DOHH2 (cell line): ENCODE measurements around the gene MRTFB.
"Not testable (repeated sequence)": the region's sequence is repeated elsewhere in the genome, so short reads cannot be mapped to it uniquely, and the experiment has no call there.

Source experiments
- H3F3A ChIP-seq: fragments of 200-600 bp; sonication (generic), shearing (Covaris generic); 2 replicates; pipeline ENCODE4 v1.6.0; 2016; ENCODE audit warnings: antibody characterized with exemption, mild to moderate bottlenecking; ENCODE audit not compliant: control insufficient read depth, insufficient read depth
- H3K27ac ChIP-seq: fragments of 200-600 bp; sonication (generic); 2 replicates; pipeline ENCODE4 v1.5.1; 2014; ENCODE audit warnings: low read depth, mild to moderate bottlenecking, low read length, moderate library complexity
- H3K27me3 ChIP-seq: fragments of 200-600 bp; sonication (generic); 2 replicates; pipeline ENCODE4 v1.6.1; 2014; ENCODE audit warnings: mild to moderate bottlenecking, low read length, mixed read lengths; ENCODE audit not compliant: control insufficient read depth
- H3K36me3 ChIP-seq: fragments of 200-600 bp; sonication (generic); 2 replicates; pipeline ENCODE4 v1.6.1; 2014; ENCODE audit warnings: mild to moderate bottlenecking, low read length, moderate library complexity, mixed read lengths; ENCODE audit not compliant: control insufficient read depth
- H3K4me1 ChIP-seq: fragments of 200-600 bp; sonication (generic); 2 replicates; pipeline ENCODE4 v1.6.1; 2014; ENCODE audit warnings: mild to moderate bottlenecking, low read length, mixed read lengths; ENCODE audit not compliant: control insufficient read depth
- H3K4me2 ChIP-seq: fragments of 200-600 bp; sonication (generic); 2 replicates; pipeline ENCODE4 v1.6.0; 2014; ENCODE audit warnings: mild to moderate bottlenecking, low read length, moderate library complexity
- H3K4me3 ChIP-seq: fragments of 200-600 bp; sonication (generic); 2 replicates; pipeline ENCODE4 v1.5.1; 2014; ENCODE audit warnings: mild to moderate bottlenecking, low read length, mixed read lengths
- H3K79me2 ChIP-seq: fragments of 200-600 bp; sonication (generic); 2 replicates; pipeline ENCODE4 v1.6.1; 2014; ENCODE audit warnings: mild to moderate bottlenecking, low read length, mixed read lengths; ENCODE audit not compliant: control insufficient read depth
- H3K9me2 ChIP-seq: fragments of 200-600 bp; sonication (generic); replicated peaks from 2 replicates; pipeline ENCODE4 v1.6.1; 2014; ENCODE audit warnings: mild to moderate bottlenecking, low read length, mixed read lengths; ENCODE audit not compliant: control insufficient read depth
- H3K9me3 ChIP-seq: fragments of 200-600 bp; sonication (generic); 2 replicates; pipeline ENCODE4 v1.6.1; 2014; ENCODE audit warnings: antibody characterized with exemption, low read length, mixed read lengths; ENCODE audit not compliant: control insufficient read depth, insufficient read depth
- H4K20me1 ChIP-seq: fragments of 200-600 bp; sonication (generic); 2 replicates; pipeline ENCODE4 v1.6.0; 2014; ENCODE audit warnings: low read depth, mild to moderate bottlenecking, antibody characterized with exemption, low read length, moderate library complexity; ENCODE audit not compliant: control insufficient read depth, insufficient read depth
- CTCF ChIP-seq: fragments of 200-600 bp; sonication (generic); IDR thresholded peaks from one replicate; pipeline ENCODE4 v1.5.1; 2014; ENCODE audit warnings: antibody characterized with exemption, mild to moderate bottlenecking, low read depth, low read length; ENCODE audit not compliant: poor library complexity, severe bottlenecking
- EZH2phosphoT487 ChIP-seq: fragments of 200-600 bp; sonication (generic); IDR thresholded peaks from 2 replicates; pipeline ENCODE4 v1.6.1; 2017; ENCODE audit warnings: borderline replicate concordance, mild to moderate bottlenecking, antibody characterized with exemption, low read length, moderate library complexity, mixed read lengths

The MRTFB gene

GRCh38 chr16:14119799-14120198 is 48.7 kb downstream of the MRTFB start:
- H3K4me1 ChIP-seq, result peaks cover 12% of the 10 kb centered on the region
- H3K79me2 ChIP-seq, result peaks cover 8% of the 10 kb centered on the region
- no peak overlapping the region for H3K4me2 ChIP-seq
- no peak for TF ChIP-seq CTCF
- TF ChIP-seq EZH2phosphoT487, result no peak
- H3F3A ChIP-seq, result peaks cover 4% of the 10 kb centered on the region; the same call in 1 of the 2 replicates
- H3K27ac ChIP-seq, result no peak overlapping the region
- no peaks in the 10 kb centered on the region for H3K9me2 ChIP-seq
- no peaks in the 10 kb centered on the region for H4K20me1 ChIP-seq
- no peaks in the 10 kb centered on the region for H3K9me3 ChIP-seq
- no peak overlapping the region for H3K4me3 ChIP-seq
- H3K27me3 ChIP-seq, result no peaks in the 10 kb centered on the region
- H3K36me3 ChIP-seq, result no peaks in the 10 kb centered on the region

- H3K27me3 ChIP-seq, result no peaks in the 10 kb centered on the region
- no peaks in the 10 kb centered on the region for H4K20me1 ChIP-seq
- H3K4me3 ChIP-seq, result no peak overlapping the region
- peaks cover 4% of the 10 kb centered on the region; the same call in 1 of the 2 replicates for H3F3A ChIP-seq
- peaks cover 14% of the 10 kb centered on the region for H3K79me2 ChIP-seq
- no peak for TF ChIP-seq CTCF
- no peak for TF ChIP-seq EZH2phosphoT487
- H3K9me3 ChIP-seq, result no peaks in the 10 kb centered on the region
- H3K4me1 ChIP-seq, result peaks cover 12% of the 10 kb centered on the region
- H3K4me2 ChIP-seq, result no peak overlapping the region
- H3K9me2 ChIP-seq, result no peaks in the 10 kb centered on the region
- no peaks in the 10 kb centered on the region for H3K36me3 ChIP-seq
- no peak overlapping the region for H3K27ac ChIP-seq
Observed at GRCh38 chr16:14120335-14120734, 49.2 kb downstream of the MRTFB start.

DNA sequence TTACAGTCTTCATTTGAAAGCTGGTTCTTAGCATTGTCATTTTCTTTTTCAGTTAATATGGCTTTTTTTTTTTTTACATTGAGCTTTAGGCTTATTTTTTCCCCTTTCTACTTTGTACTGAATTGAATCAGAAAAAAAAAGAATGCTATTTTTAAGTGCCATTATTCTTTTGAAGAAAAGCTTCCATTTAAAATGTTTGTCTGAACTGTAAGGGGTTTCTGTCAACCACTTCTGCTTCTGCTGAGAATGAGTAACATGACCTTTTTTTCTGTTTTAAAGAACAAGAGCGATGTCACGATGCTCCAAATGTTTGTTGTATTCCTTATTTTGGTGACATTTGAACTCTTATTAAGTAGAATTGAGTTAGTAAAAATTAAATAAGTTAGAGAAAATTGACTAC is 50.0 kb downstream of the MRTFB start:
- H3K27me3 ChIP-seq, result no peaks in the 10 kb centered on the region
- H3F3A ChIP-seq, result peaks cover 4% of the 10 kb centered on the region; the same call in 1 of the 2 replicates
- H3K9me3 ChIP-seq, result no peaks in the 10 kb centered on the region
- no peaks in the 10 kb centered on the region for H3K36me3 ChIP-seq
- H3K27ac ChIP-seq, result 0 out of 2 replicates have a peak overlapping the region, but pooled peaks have one; percentile 1
- H3K4me1 ChIP-seq, result peaks cover 12% of the 10 kb centered on the region
- no peak overlapping the region for H3K4me3 ChIP-seq
- no peaks in the 10 kb centered on the region for H4K20me1 ChIP-seq
- H3K9me2 ChIP-seq, result no peaks in the 10 kb centered on the region
- peaks cover 14% of the 10 kb centered on the region for H3K79me2 ChIP-seq
- TF ChIP-seq CTCF, result no peak
- no peak for TF ChIP-seq EZH2phosphoT487
- H3K4me2 ChIP-seq, result peak overlapping the region; percentile 30

DNA sequence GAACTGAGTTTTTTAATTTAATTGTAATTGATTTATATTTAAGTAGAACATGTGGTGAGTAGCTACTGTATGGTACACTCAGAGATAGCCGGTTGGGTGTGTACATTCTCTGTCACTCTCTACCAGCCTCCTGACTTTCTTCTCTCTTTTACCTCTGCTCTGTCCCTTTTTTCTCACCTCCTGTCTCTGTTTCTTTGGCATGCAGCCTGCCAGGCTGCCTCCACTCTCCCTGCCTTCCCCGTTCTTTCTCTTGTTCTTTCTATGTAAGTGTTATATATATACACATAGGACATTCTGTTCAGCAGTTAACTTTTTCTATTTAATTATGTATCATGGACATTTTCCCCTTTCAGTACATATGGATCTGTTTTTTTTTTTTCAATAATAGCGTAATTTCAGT is 50.8 kb downstream of the MRTFB start:
- Histone ChIP-seq H3K36me3 (no peaks in the 10 kb centered on the region), H4K20me1 (no peaks in the 10 kb centered on the region), H3K9me3 (no peaks in the 10 kb centered on the region), H3K9me2 (no peaks in the 10 kb centered on the region), H3K79me2 (peaks cover 18% of the 10 kb centered on the region), H3K27me3 (no peaks in the 10 kb centered on the region), H3F3A (peaks cover 4% of the 10 kb centered on the region; the same call in 1 of the 2 replicates), H3K27ac (no peak overlapping the region), H3K4me1 (peaks cover 12% of the 10 kb centered on the region), H3K4me3 (no peak overlapping the region), H3K4me2 (peak overlapping the region; percentile 30)
- TF ChIP-seq CTCF (no peak), EZH2phosphoT487 (no peak)

DNA sequence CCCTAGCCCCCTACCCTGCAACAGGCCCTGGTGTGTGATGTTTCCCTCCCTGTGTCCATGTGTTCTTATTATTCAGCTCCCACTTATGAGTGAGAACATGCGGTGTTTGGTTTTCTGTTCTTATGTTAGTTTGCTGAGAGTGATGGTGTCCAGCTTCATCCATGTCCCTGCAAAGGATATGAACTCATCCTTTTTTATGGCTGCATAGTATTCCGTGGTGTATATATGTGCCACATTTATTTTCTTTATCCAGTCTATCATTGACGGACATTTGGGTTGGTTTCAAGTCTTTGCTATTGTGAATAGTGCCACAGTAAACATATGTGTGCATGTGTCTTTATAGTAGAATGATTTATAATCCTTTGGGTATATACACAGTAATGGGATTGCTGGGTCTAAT is 51.3 kb downstream of the MRTFB start:
- not testable (repeated sequence) for H3K9me3 ChIP-seq, H3K36me3 ChIP-seq, H3K9me2 ChIP-seq, H3K27ac ChIP-seq, H3K4me3 ChIP-seq, H3F3A ChIP-seq, H3K4me2 ChIP-seq, H3K27me3 ChIP-seq, H4K20me1 ChIP-seq
- H3K4me1 ChIP-seq, result peaks cover 12% of the 10 kb centered on the region
- H3K79me2 ChIP-seq, result peaks cover 18% of the 10 kb centered on the region
